ENCODE results near the gene ARHGAP24.

The ARHGAP24 gene

DNA sequence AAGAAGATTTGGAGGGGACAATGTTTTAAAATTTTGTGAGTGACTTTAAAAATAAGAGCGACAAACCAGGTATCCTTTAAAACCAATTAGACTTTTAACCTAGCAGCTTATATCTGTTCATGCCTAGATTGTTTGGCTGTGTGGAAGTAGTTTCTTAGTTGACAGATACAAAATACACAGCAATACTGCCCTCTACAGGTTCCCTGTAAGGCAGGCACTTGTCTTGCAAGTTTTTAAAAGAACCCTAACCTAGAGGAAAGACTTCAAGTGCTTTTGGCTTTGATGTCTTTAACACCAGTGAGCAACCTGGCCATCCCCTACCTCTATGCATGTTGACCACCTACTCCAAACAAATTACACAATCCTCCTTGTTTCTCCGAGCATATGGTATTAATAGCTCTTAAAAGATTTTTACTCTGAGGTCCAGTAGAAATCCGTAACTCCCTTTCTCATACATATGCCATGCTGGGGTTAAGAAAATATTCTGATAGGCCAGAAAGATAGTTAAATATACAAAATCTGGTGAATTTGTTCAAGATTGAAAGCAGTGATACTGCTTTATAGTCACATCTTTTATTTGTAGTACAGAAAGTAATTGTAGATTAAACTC is 273.0 kb downstream of the ARHGAP24 start:
- peak; percentile 74 for DNase-seq

DNA sequence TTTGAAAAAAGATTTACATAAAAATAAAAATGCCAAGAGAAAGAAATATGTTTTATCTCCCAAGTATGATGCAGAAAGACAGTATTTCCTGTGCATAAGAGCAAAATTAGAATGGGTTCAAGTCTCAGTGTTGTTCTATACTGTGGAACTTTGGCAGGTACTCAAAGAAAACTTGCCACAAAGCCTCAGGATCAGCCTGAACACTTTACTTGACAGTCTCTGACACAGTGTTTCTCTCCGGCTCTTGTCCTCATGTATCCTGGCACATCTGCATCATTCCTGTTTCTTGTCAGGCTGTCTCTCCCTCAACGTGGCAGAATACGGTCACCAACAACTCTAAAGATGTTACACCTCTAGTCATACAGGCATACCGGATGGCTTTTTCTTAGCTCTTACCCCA is 273.7 kb downstream of the ARHGAP24 start:
- DNase-seq, result peak; percentile 64

- DNase-seq, result no peak
These were observed 276.9 kb downstream of the ARHGAP24 start for GRCh38 chr4:85751866-85752265.

- DNase-seq, result no peak
These were observed 280.3 kb downstream of the ARHGAP24 start for GRCh38 chr4:85755285-85755684.

DNA sequence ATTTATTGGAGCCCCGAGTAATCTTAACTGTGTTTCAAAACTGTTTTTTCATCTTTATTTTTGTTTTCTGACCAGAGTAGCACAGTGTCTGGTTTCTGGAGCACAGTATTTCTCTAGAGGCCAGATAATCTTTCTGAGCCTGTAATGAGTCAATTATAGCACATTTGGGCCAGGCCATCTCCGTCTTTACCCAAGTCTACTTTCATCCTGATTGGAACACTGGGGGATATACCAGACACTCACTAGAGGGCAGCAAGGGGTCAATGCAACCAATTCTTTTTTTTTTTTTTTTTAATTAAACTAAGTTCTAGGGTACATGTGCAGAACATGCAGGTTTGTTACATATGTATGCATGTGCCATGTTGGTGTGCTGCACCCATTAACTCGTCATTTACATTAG is 282.0 kb downstream of the ARHGAP24 start:
- peak; percentile 44 for DNase-seq

GRCh38 chr4:85759388-85759787 is 284.4 kb downstream of the ARHGAP24 start:
- DNase-seq, result no peak

- DNase-seq, result no peak
These were observed 285.6 kb downstream of the ARHGAP24 start for GRCh38 chr4:85760511-85760910.

- peak; percentile 40 for DNase-seq
These were observed 287.0 kb downstream of the ARHGAP24 start for GRCh38 chr4:85761803-85762528.

GRCh38 chr4:85762529-85762871 is 287.6 kb downstream of the ARHGAP24 start:
- DNase-seq, result peak; percentile 86

- DNase-seq, result no peak
These were observed 288.3 kb downstream of the ARHGAP24 start for GRCh38 chr4:85763202-85763601.

GRCh38 chr4:85767649-85768048 is 292.7 kb downstream of the ARHGAP24 start:
- DNase-seq, result no peak

DNA sequence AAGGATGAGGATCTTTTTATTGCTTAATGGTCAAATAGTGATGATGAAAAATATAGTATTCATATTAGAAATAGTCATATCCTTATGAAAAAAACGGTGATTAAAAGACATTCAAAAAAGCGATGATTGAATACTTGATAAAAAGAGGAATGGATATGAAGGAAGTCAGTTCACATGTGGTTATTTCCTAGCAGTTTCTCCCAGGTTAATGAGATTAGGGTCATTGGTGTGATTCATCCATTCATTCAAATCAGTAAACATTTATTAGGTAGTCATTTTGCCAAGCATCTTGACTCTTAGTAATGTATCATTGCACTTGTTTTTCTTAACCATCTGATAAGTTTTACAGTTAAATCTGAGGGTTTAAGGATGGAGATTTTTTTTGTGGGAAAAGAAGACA is 294.1 kb downstream of the ARHGAP24 start:
- DNase-seq, result no peak

DNA sequence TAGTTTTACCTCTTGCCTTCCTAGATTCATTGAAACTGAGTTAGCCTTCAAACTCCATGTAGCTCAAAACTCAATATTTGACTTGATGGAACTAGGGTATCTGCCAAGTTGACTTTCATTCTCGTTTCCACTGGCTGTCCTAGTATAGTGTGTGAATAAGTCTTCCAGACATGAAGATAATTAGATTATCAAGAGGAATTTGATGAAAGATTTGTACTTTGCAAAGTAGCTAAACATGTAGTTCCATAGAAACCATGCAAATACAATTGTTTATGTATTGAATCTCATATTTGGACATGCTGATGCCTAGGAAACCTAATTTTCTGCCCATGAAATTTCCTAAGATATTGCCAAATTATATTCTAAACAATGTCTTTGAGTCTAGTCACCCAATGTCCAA is 297.5 kb downstream of the ARHGAP24 start:
- peak; percentile 64 for DNase-seq

DNA sequence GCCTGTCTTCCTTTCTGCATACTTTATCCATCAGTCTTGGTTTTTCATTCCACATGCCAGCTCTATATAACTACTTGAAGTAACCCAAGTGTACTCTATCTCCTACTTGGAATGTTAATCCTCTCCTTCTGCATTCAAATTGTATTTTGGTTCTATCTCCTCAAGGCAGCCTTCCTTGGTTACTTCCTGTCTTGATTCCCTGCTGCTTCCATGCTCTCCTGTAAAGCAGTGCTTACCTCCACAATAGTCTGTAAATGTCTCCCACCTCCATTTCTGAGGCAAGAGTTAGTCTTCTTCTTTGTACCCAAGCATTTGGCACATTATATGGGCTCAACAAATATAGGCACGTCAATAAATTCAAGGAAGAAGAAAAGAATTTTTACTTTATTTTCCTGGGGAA is 298.4 kb downstream of the ARHGAP24 start:
- no peak for DNase-seq

DNA sequence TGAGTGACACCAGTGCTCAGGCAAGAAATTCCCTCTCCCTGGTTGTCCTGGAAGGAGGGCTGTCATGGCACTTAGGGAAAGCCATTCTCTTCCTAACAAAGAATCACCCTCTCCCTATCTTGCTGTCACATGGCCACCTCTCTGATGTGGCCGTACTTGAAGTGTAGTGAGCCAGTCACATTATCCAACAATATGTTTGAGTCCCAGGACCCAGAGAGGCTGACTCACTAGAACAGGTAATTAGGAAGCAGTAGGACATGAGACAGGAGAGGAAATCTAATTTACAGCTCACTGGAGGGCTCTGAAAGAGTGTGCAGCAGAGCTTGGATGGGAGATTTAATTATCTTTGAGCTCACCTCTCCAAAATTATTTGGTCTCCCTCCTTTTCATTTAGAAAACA is 299.1 kb downstream of the ARHGAP24 start:
- DNase-seq, result no peak

GRCh38 chr4:85774489-85774888 is 299.5 kb downstream of the ARHGAP24 start:
- DNase-seq, result no peak

GRCh38 chr4:85776096-85776495 is 301.1 kb downstream of the ARHGAP24 start:
- peak; percentile 38 for DNase-seq

- peak; percentile 45 for DNase-seq
These were observed 301.6 kb downstream of the ARHGAP24 start for GRCh38 chr4:85776579-85776978.

GRCh38 chr4:85777908-85778631 is 303.1 kb downstream of the ARHGAP24 start:
- no peak for DNase-seq

GRCh38 chr4:85778632-85779131 is 303.7 kb downstream of the ARHGAP24 start:
- DNase-seq, result peak; percentile 28

DNA sequence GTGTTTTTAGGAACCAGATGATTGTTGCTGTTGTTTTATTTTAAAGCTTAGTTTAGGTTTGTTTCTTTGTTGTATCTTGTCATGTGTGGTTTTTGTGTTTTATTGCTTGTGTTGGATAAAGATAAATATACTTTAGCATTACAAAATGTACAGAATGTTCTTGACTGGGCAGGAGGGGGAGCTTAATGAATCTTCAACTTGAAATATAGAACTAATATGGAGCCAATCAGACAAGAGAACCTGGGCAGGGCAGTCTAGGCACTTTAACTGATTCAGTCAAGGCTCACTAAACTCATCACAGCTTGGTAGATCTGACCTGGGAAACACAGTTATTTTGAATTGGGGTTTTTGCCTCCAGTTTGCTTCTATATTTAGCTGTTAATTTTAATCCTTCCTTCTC is 304.2 kb downstream of the ARHGAP24 start:
- peak; percentile 48 for DNase-seq

GRCh38 chr4:85780664-85781063 is 305.7 kb downstream of the ARHGAP24 start:
- DNase-seq, result peak; percentile 28

DNA sequence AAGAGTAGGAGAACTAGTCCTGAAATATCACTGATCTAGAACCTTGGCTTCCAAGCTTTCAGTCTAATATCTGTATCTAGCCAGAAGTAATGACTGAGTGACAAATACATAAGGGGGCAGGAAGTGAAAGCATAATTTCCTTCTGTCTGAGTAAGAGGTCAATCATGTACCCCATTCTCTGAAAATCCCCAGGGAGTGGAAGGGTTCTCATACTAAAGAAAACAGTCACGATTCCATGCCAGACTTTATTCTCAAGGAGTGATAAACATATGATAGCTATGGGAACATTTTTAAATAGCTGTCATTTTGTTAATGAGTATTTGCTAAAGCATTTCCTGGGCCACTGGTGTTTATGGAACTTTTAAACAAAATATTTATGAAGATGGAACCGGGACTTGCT is 308.5 kb downstream of the ARHGAP24 start:
- DNase-seq, result peak; percentile 95

- DNase-seq, result no peak
These were observed 308.9 kb downstream of the ARHGAP24 start for GRCh38 chr4:85783900-85784299.
